HG02759 (cell line): Measurements from ENCODE around the gene MCCC2.
"Not testable (repeated sequence)": the region's sequence is repeated elsewhere in the genome, so short reads cannot be mapped to it uniquely, and the experiment has no call there.

Experiments
- ATAC-seq: cut with Tn5 transposase; IDR thresholded peaks from one replicate; pipeline ENCODE4 v1.9.1; 2021; ENCODE audit warnings: mild to moderate bottlenecking, moderate library complexity; ENCODE audit not compliant: unreplicated experiment

The MCCC2 gene

DNA sequence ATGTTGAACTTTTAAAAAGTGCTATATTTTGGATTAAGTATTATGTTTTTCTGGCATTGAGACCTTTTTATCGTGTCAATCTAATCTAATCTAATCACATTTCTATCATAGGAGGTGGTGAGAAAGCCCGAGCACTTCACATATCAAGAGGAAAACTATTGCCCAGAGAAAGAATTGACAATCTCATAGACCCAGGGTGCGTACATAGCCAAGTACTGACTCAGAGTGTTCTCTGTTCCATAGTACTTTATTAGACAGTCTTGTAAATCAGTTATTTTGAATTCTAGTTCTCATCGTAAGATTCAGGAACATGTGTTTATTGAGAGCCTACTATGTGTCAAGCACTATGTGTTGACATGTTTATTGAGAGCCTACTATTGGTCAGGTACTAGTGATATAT, 9.0 kb downstream of the MCCC2 start:
- ATAC-seq, result no peak

DNA sequence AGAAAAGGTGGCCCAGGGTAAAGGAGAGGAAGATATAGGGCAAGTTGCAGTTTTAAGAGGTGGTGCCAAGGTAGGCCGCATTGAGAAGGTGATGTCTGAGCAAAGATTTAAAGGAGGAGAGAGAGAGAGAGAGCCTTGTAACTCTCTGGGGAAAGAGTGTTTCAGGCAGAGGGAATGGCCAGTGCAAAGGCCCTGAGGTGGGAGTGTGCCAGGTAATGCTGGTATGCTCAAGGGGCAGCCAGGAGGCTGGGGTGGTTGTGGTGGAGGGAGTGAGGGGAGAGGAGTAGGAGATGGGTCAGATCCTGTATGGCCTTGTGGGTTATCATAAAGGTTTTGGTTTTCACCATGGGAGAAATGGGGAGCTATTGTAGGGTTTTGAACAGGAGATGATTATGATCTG, 9.9 kb downstream of the MCCC2 start:
- ATAC-seq, result no peak

- ATAC-seq, result no peak
These were observed 13.6 kb downstream of the MCCC2 start for GRCh38 chr5:71600783-71601182.

GRCh38 chr5:71601222-71602026, 14.3 kb downstream of the MCCC2 start:
- ATAC-seq, result peak; percentile 96

DNA sequence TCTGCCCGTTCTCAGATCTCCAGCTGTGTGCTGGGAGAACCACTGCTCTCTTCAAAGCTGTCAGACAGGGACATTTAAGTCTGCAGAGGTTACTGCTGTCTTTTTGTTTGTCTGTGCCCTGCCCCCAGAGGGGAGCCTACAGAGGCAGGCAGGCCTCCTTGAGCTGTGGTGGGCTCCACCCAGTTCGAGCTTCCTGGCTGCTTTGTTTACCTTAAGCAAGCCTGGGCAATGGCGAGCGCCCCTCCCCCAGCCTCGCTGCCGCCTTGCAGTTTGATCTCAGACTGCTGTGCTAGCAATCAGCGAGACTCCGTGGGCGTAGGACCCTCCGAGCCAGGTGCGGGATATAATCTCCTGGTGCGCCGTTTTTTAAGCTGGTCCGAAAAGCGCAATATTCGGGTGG, 22.8 kb downstream of the MCCC2 start:
- not testable (repeated sequence) for ATAC-seq

- no peak for ATAC-seq
These were observed 28.7 kb downstream of the MCCC2 start for GRCh38 chr5:71615809-71616208.

DNA sequence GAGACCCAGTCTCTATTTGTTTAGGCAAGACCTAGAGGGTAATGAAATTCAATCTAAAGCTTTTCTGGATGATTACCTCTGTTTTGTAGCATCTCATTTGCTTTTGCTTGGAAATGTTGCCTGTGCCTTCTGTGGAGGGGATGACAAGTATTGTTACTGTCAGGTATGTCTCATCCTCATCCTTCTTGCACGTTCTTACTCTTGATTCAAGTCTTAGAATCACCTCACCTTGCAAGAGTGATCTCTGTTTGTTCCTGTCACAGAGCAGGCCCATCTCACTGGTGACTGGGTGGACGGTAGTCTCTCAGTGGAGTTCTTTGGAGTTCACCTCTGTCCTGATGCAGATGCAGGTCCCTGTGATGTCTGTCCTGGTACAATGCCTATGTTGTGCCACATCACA, 33.5 kb downstream of the MCCC2 start:
- no peak for ATAC-seq

GRCh38 chr5:71621268-71621667, 34.1 kb downstream of the MCCC2 start:
- ATAC-seq, result no peak

- no peak for ATAC-seq
These were observed 34.6 kb downstream of the MCCC2 start for GRCh38 chr5:71621741-71622140.

DNA sequence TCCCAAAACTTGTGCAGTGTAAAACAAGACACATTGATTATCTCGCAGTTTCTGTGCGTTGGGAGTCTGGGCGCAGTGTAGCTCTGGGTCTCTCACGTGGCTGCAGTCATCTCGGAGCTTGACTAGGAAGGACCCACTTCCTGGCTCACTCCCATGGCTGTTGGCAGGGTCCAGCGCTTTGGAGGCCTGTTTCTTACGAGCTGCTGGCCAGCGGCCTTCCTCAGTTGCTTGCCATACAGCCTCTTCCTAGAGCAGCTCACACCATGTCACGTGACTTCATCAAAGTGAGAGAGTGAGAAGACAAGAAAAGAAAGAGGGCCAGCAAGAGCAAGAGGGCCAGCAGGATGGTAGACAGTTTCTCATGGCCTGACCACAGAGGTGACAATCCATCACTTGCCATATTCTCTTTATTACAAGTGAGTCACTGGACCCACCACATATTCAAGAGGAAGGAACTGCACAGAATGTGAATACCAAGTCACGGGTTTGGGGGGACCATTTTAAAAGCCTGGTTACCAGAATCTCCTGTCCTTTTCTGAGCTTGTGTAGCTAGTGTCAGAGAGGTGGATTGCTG, 36.2 kb downstream of the MCCC2 start:
- no peak for ATAC-seq

DNA sequence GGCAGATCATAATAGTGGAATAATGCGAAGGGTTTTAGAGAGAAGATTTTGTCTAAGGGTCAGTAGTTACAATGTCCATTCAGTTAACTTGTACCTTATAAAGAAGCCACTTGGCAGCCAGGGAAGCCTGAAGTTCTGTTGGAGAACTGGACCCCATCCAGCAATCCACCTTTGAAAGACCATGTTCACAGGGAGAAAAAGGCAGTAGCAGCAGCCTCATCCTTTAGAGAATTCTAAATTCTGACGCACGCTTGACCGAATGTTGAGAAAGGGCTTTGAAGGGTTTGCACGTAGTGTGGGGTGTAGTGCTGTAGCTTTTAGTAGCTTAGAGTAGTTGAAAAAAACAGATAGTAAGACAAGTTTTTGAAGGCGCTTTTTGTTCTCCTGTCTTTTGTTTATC, 42.8 kb downstream of the MCCC2 start:
- ATAC-seq, result no peak

GRCh38 chr5:71631070-71631469, 43.9 kb downstream of the MCCC2 start:
- ATAC-seq, result no peak

GRCh38 chr5:71632168-71632567, 45.0 kb downstream of the MCCC2 start:
- no peak for ATAC-seq

- ATAC-seq, result peak; percentile 75
These were observed 46.4 kb downstream of the MCCC2 start for GRCh38 chr5:71633255-71634155.

- ATAC-seq, result no peak
These were observed 50.0 kb downstream of the MCCC2 start for GRCh38 chr5:71637133-71637532.

- no peak for ATAC-seq
These were observed 53.3 kb downstream of the MCCC2 start for GRCh38 chr5:71640408-71640807.

DNA sequence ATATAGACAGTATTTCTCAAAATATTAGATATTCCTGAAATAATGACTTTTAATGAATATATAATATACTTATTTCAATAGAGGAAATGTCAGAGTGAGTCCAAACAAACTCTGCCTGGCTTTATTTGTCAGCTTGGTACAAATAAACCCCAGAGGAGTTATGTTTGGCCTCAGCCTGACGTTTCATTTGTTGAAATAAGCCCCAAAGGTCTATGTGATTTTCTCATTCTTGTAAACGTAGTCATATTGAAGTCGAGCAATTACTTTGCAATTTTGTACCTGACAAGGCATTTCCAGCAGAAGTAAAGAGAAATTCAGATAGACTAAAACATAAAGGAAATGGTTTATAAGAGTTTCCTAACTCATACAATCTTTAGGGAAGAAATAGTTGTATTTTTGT, 57.9 kb downstream of the MCCC2 start:
- no peak for ATAC-seq

DNA sequence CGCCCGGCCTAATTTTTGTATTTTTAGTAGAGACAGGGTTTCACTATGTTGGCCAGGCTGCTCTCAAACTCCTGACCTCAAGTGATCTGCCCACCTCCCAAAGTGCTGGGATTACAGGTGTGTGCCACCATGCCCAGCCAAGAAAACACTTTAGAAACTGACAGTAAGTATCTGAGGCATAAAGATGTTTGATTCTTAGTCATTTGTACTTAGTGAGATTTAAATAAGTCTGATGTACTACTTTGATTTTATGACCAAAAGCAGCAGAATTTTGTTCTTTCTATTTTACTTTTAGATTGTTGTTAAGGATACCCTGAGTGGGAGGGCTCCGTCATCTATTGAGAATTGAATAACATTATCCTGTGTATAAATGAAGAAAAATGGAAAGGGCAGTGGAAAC, 63.8 kb downstream of the MCCC2 start:
- ATAC-seq, result not testable (repeated sequence)

- ATAC-seq, result no peak
These were observed 64.4 kb downstream of the MCCC2 start for GRCh38 chr5:71651579-71651978.

DNA sequence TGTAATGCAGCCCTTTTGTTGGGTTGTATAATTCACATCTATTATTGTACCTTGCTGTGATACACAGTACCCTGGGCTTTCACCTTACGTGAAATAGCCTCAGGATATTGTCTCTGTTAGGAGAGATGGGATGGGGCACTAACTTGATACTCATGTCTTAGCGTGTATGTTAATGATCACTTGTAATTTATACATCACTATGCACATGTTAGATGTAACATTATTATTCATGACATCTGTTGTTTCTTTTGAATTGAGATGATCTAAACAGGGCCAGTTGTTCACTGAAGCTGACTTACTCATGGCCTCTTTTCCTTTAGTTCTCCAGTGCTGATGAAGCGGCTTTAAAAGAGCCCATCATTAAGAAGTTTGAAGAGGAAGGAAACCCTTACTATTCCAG, 65.2 kb downstream of the MCCC2 start:
- no peak for ATAC-seq

- ATAC-seq, result no peak
These were observed 65.8 kb downstream of the MCCC2 start for GRCh38 chr5:71652803-71653543.
